CD4-positive, alpha-beta T cell (primary cell): ENCODE data around the gene PROSER2. TPM values are rescaled to one million over a fixed set of nuclear protein-coding genes. Genes with fewer than 3 reads are reported as not detected.

ENCODE experiments used
- ATAC-seq: fragments of 200-7000 bp; cut with Tn5 transposase; one replicate; pipeline ENCODE4 v1.10.0; 2022; ENCODE audit warnings: mild to moderate bottlenecking; ENCODE audit not compliant: poor library complexity
- CTCF ChIA-PET: fragments of 350-600 bp; sonication (Branson Sonifier 250); formaldehyde crosslinking; loops from one replicate; lab custom pipeline; 2021; ENCODE audit warnings: antibody characterized with exemption, inconsistent platforms; lab: Charles Lee
- POLR2A ChIA-PET: fragments of 350-600 bp; sonication (Branson Sonifier 250); formaldehyde crosslinking; loops from one replicate; lab custom pipeline; 2021; ENCODE audit warnings: antibody characterized with exemption, inconsistent platforms; lab: Charles Lee
- DNase-seq, 14 experiments: peaks; one replicate each; pipeline ENCODE4 v3.0.0-alpha.2; 2013 to 2020; ENCODE audit warnings: mixed read lengths in 2 of 14
- H3K27ac ChIP-seq, 2 donors: one replicate each; pipeline versions ENCODE4 v1.5.1 to v1.7.0; 2013; ENCODE audit warnings: low read length in 2 of 2, low read depth in 1 of 2, mild to moderate bottlenecking in 1 of 2
- H3K27me3 ChIP-seq, 2 experiments: 1 replicate in 1 of 2; 2 replicates in 1 of 2; pipeline versions ENCODE4 v1.6.1 to v1.7.0; 2013; ENCODE audit warnings: low read length in 2 of 2, control low read depth in 1 of 2, mild to moderate bottlenecking in 1 of 2, moderate library complexity in 1 of 2; ENCODE audit not compliant: insufficient read depth in 2 of 2, control insufficient read depth in 1 of 2
- H3K36me3 ChIP-seq: one replicate; pipeline ENCODE4 v1.6.1; 2013; ENCODE audit warnings: low read length, control low read depth; ENCODE audit not compliant: insufficient read depth
- H3K4me1 ChIP-seq: one replicate; pipeline ENCODE4 v1.6.1; 2013; ENCODE audit warnings: low read length, control low read depth; ENCODE audit not compliant: insufficient read depth
- H3K4me3 ChIP-seq: one replicate; pipeline ENCODE4 v1.5.1; 2013; ENCODE audit warnings: mild to moderate bottlenecking, low read length, moderate library complexity
- H3K9me3 ChIP-seq, 2 experiments: 1 replicate in 1 of 2; 2 replicates in 1 of 2; pipeline versions ENCODE4 v1.6.1 to v1.7.0; 2013; ENCODE audit warnings: low read length in 2 of 2, mild to moderate bottlenecking in 2 of 2, control low read depth in 1 of 2, moderate library complexity in 1 of 2; ENCODE audit not compliant: control insufficient read depth in 1 of 2, insufficient read depth in 1 of 2
- H3K27ac Mint-ChIP-seq: one replicate; pipeline ENCODE4 v1.8.0; 2020; ENCODE audit warnings: mixed read lengths
- H3K27me3 Mint-ChIP-seq: one replicate; pipeline ENCODE4 v1.8.0; 2021; ENCODE audit warnings: mixed read lengths
- H3K36me3 Mint-ChIP-seq: one replicate; pipeline ENCODE4 v1.8.0; 2021; ENCODE audit warnings: low read depth, mixed read lengths
- H3K4me1 Mint-ChIP-seq: one replicate; pipeline ENCODE4 v1.8.0; 2021; ENCODE audit warnings: low read depth, mixed read lengths
- H3K4me3 Mint-ChIP-seq: one replicate; pipeline ENCODE4 v1.8.0; 2020; ENCODE audit warnings: mild to moderate bottlenecking, mixed read lengths
- H3K9me3 Mint-ChIP-seq: one replicate; pipeline ENCODE4 v1.8.0; 2020; ENCODE audit warnings: mixed read lengths
- intact Hi-C, 2 experiments: fragments of 100-400 bp; cut with DNase I in 1 of 2; cut with micrococcal nuclease in 1 of 2; formaldehyde crosslinking; loops; one replicate each; pipeline versions ENCODE4 v1.15.1 to v1.9.0; 2023 to 2025; cut with DNase I, micrococcal nuclease
- total RNA-seq, 174 experiments: library from RNA in 2 of 174; stranded (reverse) in 2 of 174; gene quantifications; one replicate each; pipeline ENCODE4 v1.2.3 and lab custom pipeline; 2021 to 2026
- TF ChIP-seq, protein P1 (sequence below): fragments of 200-600 bp; IDR thresholded peaks from one replicate; pipeline ENCODE4 v1.8.0; 2022; ENCODE audit warnings: antibody characterized with exemption, mild to moderate bottlenecking

PROSER2 gene
- total RNA-seq, 2 experiments from 2014 or later, result 1.1 TPM

DNA sequence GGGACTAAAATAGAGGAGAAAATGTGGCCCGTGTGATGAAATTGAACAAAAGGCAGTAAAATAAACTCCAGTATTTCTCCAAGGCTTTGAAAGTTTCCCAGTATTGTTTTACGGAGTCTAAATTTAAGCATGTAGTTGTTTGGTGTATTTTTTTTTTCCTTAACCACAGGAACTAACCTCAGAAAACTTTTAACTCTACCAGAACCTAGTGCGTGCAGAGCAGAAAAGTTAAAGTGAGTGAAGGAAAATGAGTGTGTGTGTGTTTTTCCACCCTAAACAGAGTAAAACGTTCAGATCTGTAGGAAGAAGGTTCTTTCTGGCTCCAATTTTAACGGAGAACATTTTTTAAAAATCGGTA is 812 bp downstream of the PROSER2 start:
- H3K27me3 ChIP-seq, result peaks cover 8 to 25% of the 10 kb centered on the region in 2 experiments
- no peaks in the 10 kb centered on the region for H3K36me3 ChIP-seq
- Mint-ChIP-seq H3K4me3 (peak overlapping the region; percentile 89), H3K36me3 (no peaks in the 10 kb centered on the region), H3K4me1 (peaks cover 14% of the 10 kb centered on the region), H3K9me3 (no peaks in the 10 kb centered on the region), H3K27me3 (peaks cover 60% of the 10 kb centered on the region), H3K27ac (no peak overlapping the region)
- DNase-seq, result peak in 1 of 14 experiments; percentile 8
- no peak overlapping the region for H3K27ac ChIP-seq
- CTCF ChIA-PET, result no interaction called here
- TF ChIP-seq, protein P1, sequence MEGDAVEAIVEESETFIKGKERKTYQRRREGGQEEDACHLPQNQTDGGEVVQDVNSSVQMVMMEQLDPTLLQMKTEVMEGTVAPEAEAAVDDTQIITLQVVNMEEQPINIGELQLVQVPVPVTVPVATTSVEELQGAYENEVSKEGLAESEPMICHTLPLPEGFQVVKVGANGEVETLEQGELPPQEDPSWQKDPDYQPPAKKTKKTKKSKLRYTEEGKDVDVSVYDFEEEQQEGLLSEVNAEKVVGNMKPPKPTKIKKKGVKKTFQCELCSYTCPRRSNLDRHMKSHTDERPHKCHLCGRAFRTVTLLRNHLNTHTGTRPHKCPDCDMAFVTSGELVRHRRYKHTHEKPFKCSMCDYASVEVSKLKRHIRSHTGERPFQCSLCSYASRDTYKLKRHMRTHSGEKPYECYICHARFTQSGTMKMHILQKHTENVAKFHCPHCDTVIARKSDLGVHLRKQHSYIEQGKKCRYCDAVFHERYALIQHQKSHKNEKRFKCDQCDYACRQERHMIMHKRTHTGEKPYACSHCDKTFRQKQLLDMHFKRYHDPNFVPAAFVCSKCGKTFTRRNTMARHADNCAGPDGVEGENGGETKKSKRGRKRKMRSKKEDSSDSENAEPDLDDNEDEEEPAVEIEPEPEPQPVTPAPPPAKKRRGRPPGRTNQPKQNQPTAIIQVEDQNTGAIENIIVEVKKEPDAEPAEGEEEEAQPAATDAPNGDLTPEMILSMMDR, result no peak
- ATAC-seq, result peak; percentile 26
- peaks cover 6% of the 10 kb centered on the region for H3K4me1 ChIP-seq
- POLR2A ChIA-PET, result no interaction called here
- no peaks in the 10 kb centered on the region for H3K9me3 ChIP-seq
- intact Hi-C loops, result no loop called here
- peak overlapping the region; percentile 55 for H3K4me3 ChIP-seq

DNA sequence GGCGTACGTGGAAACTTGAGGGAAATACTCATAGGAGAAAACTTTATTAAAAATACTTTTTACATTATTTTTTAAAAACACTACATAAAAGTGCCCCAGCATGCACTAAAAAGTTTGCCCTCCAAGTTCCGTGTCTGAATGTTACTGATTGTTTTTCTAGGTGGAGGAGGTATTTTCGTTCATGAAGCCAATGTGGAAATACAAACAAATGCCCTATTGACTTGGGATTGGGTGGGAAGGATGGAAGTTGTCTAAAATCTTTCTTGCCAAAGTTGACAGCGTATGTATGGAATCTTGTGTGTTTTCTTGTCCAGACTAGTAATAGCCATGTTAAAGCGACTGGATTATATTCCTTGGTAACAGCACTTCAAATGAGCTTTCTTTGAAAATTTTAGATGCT is 1.2 kb downstream of the PROSER2 start:
- peak overlapping the region; percentile 89 for H3K4me3 Mint-ChIP-seq
- intact Hi-C loops, result no loop called here
- H3K27ac ChIP-seq, result no peak overlapping the region
- no peaks in the 10 kb centered on the region for H3K36me3 Mint-ChIP-seq
- H3K4me1 Mint-ChIP-seq, result peaks cover 14% of the 10 kb centered on the region
- H3K9me3 ChIP-seq, result no peaks in the 10 kb centered on the region
- ChIA-PET POLR2A (no interaction called here), CTCF (no interaction called here)
- H3K27me3 ChIP-seq, result peaks cover 8 to 21% of the 10 kb centered on the region in 2 experiments
- ATAC-seq (no peak), DNase-seq (no peak)
- TF ChIP-seq, protein P1, result no peak
- H3K27ac Mint-ChIP-seq, result no peak overlapping the region
- H3K27me3 Mint-ChIP-seq, result peaks cover 60% of the 10 kb centered on the region
- no peaks in the 10 kb centered on the region for H3K9me3 Mint-ChIP-seq
- no peaks in the 10 kb centered on the region for H3K36me3 ChIP-seq
- H3K4me1 ChIP-seq, result peaks cover 6% of the 10 kb centered on the region
- H3K4me3 ChIP-seq, result no peak overlapping the region

DNA sequence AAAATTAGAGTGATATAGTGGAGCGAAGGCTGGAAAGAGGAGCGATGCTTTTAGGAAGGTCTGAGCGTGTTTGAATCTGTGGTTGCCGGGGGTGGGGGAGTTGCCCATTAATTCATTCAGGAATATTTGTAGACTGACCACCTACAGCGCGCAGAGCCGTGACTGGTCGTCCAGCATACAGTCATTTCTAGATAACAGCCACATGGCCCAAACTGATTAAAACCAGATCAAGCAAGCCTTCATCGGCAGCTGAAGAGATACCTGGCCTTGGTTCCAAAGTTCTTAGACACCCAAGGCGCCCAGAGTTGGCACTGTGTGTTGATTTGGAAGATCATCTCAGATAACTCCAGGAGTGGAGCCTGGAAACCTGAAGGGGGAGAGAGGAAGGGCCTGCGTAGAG is 1.7 kb downstream of the PROSER2 start:
- H3K27ac Mint-ChIP-seq, result no peak overlapping the region
- Histone ChIP-seq H3K4me3 (no peak overlapping the region), H3K9me3 (no peaks in the 10 kb centered on the region), H3K36me3 (no peaks in the 10 kb centered on the region), H3K27ac (no peak overlapping the region), H3K4me1 (peaks cover 6% of the 10 kb centered on the region), H3K27me3 (peaks cover 8 to 19% of the 10 kb centered on the region in 2 experiments)
- no peaks in the 10 kb centered on the region for H3K9me3 Mint-ChIP-seq
- DNase-seq (no peak), ATAC-seq (no peak)
- TF ChIP-seq, protein P1, result no peak
- ChIA-PET CTCF (no interaction called here), POLR2A (no interaction called here)
- no peaks in the 10 kb centered on the region for H3K36me3 Mint-ChIP-seq
- H3K4me3 Mint-ChIP-seq, result no peak overlapping the region
- intact Hi-C loops, result no loop called here
- H3K27me3 Mint-ChIP-seq, result peaks cover 56% of the 10 kb centered on the region
- H3K4me1 Mint-ChIP-seq, result peaks cover 10% of the 10 kb centered on the region
